H1 (cell line): ENCODE results near the gene APOL5. TPM values are rescaled to one million over a fixed set of nuclear protein-coding genes. Genes with fewer than 3 reads are reported as not detected.

Experiments
- NRF1 ChIP-seq: IDR thresholded peaks from 2 replicates; pipeline ENCODE4 v1.6.1; 2011; ENCODE audit warnings: mild to moderate bottlenecking, low read depth, low read length, improper control_type of control experiment
- RNF2 ChIP-seq: fragments of 200-900, 300-1000 bp; sonication (generic); IDR thresholded peaks from 2 replicates; pipeline ENCODE4 v1.7.1; 2016; ENCODE audit warnings: borderline replicate concordance, low read depth, mild to moderate bottlenecking, antibody characterized with exemption, low read length; ENCODE audit not compliant: poor library complexity, severe bottlenecking; ENCODE audit errors: missing control alignments
- SP1 ChIP-seq: IDR thresholded peaks from 2 replicates; pipeline ENCODE4 v1.6.1; 2011; ENCODE audit warnings: low read depth, low read length
- TCF12 ChIP-seq: IDR thresholded peaks from 2 replicates; pipeline ENCODE4 v1.6.1; 2011; ENCODE audit warnings: low read depth, mild to moderate bottlenecking, low read length
- polyA plus RNA-seq, 7 experiments: library from polyadenylated mRNA; depleted of rRNA in 3 of 7; stranded (reverse) in 5 of 7; unstranded in 2 of 7; fragments of >200 nt in 5 of 7; fragments of 200-250 nt in 2 of 7; gene quantifications; 1 replicate in 5 of 7; 2 replicates in 1 of 7; 4 replicates in 1 of 7; pipeline versions ENCODE4 v1.2.1 to v1.2.3, GENCODE V29; 2011 to 2013; ENCODE audit warnings: missing spikeins in 2 of 7, mixed read lengths in 2 of 7
- total RNA-seq: library from RNA; stranded (reverse); fragmentation: NEBNext Ultra II Directional; extraction: Animal tissue kit (Norgen Biotek cat#: 25700); gene quantifications from 2 replicates; pipeline ENCODE4 v1.2.1, GENCODE V29; 2021

APOL5 gene
- total and polyA plus RNA-seq, 2 of the 8 experiments (the other 6 are each of a cell fraction or from before 2014, with no cell fraction given): not detected

- no peak for TF ChIP-seq NRF1
- no peak for TF ChIP-seq SP1
- TF ChIP-seq TCF12: no peak
- TF ChIP-seq RNF2: no peak
Observed at GRCh38 chr22:35708917-35709316, 8.8 kb upstream of the APOL5 start (continued).
